ENCODE data around the gene EPB41.
A peak's percentile ranks its signal among the peaks of the same experiment; 100 is the strongest.
"Not testable (repeated sequence)": the region's sequence is repeated elsewhere in the genome, so short reads cannot be mapped to it uniquely, and the experiment has no call there.

Gene EPB41

DNA sequence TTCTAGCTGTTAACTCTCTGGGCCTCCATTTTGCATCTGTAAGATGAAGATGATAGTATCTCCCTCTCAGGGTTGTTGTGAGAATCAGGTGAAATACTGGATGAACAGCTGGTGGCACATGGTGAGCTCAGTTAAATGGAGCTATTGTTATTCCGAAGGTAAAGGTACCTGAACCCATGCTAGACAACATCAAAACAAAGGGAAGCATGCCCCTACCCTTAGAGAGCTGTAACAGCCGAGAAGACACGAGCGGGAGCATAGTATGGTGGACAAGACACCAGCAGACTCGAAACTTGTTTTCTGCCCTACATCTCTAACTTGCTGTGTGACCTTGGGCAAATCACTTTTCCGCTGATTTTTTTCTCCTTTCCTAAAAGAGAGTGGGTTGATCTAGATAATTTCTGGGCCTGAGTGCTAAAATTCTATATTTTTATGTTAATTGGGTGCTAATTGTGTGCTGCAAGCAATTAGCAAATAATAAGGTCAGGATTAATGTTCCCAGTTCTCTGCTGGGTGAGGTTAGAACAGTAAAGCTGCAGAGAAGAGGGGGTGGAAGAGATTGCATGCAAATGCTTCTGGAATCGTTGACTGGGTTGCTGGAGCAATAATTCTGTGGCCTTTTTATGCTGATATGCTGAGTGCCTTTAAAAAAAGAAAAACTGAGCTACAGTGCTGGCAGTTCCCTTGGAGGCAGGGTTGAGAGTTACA is 198.5 kb downstream of the EPB41 start:
- no peak for DNase-seq (ENCODE audit: low read depth)

DNA sequence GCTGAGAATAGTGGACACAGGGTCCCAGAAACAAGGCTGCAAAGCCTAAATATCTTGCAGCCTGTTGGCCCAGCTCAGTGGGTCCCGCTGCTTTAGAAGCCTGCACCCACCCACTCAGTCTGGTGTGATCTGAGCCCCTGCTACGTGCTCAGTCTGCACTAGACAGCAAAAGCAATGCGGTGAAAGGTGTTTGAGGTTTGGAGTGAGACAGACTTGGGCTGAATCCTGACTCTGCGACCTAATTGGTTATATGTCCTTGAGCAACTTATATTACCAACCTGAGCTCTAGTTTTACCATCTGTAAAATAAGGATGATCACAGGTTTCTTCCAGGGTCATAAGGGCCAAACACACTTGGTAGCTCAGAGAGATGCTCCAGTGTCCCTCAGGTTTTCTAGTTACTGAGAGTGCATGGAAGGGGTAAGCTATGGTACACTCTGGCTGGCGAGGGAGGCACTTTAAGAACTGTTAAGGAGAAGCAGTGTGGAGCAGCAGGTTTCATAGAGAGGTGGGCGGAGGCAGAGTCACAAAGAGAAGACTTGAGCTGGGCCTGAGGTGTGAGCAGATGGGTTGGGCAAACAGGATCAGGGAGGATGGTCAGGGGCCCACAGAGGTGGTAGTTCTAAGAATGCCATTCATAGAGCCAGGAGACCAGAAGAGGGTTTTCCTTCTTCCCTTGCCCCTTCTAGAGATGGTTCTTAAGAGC is 199.2 kb downstream of the EPB41 start:
- DNase-seq (ENCODE audit: low read depth): no peak

- DNase-seq (ENCODE audit: low read depth): no peak
Observed at GRCh38 chr1:29114654-29115053, 200.3 kb downstream of the EPB41 start.

DNA sequence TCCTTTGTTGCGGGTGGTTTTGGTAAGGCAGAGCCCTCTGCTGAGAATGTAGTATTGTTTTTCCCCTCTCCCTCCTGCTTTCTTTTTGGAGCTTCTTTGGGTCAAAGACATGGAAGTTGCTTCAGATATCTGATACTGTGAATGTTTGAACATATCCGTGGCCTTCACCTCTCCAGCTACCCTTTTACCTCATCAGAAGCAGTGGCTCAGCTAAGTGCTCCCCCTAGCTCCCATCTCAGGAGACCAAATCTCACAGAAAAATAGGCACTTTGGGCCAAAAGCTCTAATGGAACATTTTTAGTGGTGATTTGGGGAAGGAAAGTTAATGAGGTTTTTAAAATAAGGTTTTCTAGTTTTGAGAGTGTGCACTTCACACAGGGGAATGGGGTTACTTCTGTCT is 203.0 kb downstream of the EPB41 start:
- no peak for DNase-seq (ENCODE audit: low read depth)

DNA sequence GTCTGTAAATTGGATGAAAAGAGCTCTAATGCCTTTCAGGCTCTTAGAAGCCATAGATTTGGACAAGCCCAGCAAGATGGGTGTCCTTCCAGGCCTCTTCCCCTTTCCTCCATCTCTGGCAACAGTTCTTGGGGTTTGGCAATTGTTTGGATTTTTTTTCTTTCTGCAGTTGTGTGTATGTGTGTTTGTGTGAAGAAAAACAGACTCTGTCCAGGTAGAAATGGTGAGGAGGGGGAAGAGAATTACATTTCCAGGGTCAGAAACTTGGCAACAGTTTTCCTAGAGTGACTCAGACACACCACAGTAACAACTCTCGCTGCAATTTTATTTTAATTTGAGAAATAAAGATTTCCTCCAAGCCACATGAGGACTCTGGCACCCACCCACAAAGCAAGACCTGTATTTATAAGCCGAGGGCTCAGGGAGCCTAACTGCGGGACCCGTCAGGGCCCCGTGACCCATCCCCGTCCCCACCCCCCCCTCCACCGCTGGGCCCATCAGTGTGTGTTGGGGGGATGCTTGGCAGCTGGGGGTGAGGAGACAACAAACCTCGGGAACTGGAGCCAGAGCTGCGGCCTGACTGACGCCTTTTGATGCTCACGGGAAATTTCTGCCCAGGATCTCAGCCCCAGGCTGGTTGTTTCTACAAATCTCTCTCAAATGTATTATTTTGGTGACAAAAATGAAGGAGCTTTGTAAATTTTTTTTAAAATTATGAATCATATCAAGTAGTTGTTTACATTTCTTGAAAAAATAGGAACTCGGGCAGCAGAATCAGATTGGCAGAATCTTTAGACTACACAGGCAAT is 205.0 kb downstream of the EPB41 start:
- no peak for DNase-seq (ENCODE audit: low read depth)

DNA sequence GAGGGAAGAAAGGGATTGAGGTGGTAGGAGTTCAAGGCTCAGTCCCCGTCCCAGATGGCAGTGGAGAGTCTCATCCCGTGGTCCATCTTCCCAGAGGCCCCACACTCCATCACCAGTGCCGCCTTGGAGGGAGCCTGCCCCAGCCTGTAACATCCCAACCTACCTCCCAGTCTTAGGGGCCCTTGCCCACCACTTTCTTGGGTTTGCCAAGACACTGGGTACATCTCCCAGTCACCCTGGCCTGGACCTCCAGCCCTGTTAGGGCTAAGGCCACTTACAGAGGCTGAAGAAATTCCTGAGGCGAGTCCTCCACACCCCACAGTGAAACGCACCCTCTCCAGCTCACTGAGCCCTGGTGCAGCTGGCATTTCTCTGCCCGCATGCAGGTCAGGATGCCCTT is 206.0 kb downstream of the EPB41 start:
- no peak for DNase-seq (ENCODE audit: low read depth)

- DNase-seq (ENCODE audit: low read depth): peak; percentile 53
Observed at GRCh38 chr1:29120947-29121485, 206.6 kb downstream of the EPB41 start.

DNA sequence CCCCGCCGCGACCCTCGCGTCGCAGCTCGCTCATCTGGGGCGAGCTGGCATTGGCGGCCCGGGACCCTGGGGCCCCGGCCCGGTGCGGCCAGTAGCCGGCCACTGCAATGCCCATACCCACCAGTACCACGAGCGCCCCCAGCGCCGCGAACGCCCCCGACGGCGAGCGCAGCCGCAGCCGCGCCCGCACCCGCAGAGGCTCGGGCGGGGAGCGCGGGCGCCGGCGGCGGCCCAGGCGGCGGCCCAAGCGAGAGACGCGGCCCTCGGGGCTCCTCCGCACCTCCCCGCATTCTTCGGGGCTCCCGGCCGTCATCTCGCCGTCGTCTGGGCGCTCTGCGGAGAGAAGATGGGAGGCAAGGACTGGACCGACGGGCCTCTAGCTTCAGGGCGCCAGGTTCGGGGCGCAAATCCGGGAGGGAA is 207.2 kb downstream of the EPB41 start:
- no peak for DNase-seq (ENCODE audit: low read depth)

DNA sequence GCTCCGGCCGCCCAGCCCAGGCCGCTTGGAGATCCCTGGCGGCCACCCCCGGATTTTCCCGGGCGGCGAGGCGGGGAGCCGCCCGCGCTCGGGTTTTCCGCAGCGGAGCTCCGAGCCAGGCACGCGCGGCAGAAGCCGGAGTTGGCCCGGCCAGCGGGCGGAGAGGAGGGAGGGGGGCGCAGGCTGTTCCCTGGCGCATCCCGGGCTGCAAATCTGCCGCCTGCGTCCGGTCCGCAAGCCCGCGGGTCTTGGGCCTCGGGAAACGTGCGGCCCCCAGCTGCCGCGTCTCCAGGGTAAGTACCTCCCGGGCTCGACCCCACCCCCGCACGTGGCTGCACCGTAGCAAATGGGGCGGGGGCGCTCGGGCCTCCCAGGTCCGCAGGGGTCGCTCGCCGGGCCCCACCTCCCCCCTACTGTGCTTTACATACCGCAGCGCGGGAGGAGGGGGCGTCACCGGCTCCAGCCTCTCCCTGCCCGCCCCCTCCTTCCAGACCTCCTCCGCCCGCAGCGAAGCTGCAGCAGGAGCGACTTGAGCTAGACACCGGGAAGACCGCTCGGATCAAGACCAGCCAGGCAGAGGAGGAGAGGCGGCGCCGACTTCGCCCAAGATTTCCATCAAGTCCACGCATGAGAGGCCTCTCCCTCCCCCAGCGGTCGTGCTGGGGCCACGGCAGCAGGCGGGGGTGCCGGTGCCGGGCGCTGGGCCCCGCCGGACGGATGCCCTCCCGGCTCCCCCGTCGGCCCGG is 207.7 kb downstream of the EPB41 start:
- no peak for DNase-seq (ENCODE audit: low read depth)

DNA sequence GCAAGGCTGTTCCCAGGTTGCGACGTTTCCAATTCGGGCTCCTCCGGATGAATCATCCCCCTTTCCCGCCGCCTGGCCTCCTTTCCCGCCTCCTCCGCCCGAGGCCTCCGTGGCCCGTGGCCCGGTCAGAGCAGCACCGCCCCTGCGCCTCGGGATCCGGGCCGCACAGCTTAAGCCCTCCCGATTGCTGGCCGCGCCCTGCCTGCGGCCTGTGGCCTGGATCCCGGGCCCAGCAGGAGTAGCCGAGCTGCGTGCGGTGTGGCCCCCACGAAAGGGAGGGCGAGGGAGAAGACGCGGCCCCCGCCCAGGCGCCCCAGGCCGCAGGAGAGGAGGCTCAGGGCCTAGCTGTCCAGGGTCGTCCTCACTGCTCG is 208.3 kb downstream of the EPB41 start:
- DNase-seq (ENCODE audit: low read depth): no peak

DNA sequence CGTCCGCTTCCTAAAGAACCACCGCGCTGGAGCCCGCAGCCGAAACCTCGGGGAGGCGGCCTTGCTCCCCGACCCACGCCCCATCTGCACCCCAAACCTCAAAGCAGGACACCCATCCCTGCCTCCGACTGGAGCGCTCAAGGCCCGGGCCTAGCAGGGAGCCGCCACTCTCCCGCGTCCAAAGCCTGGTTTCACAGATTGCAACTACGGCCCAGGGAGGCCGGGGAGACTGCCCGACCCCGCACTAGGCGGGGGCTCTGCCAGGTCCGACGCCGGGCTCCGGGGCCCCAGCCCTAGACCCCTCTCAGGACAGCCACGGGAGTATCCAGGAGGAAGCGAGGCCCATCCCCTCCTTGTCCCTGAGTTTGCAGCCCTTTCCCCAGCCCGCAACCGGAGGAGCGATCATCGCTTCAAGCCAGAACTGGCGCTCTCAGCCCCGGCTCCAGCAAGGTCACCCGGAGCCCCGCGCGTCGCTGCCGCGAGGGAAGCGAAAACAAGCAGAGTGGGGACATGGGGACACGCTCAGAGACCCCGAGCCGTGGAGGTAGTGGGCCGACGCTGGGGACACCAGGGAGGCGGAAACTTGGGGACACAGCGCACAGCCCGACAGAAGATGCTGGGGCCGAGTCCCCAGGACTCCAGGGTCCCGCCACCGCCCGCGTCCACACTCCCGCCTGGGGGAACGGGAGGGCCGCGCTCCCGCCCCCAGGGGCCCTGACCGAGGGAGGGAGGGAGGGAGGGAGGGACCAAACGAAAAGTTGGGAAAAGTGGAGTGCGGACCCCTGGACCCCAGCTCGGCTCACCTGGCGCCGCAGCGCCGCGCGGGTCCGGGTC is 208.9 kb downstream of the EPB41 start:
- DNase-seq (ENCODE audit: low read depth): no peak

GRCh38 chr1:29123887-29124365 is 209.6 kb downstream of the EPB41 start, which contains the start of gene TMEM200B:
TMEM200B (minus strand) TSS chr1:29123903; CDS start chr1:29121828, 2,075 bp downstream.
- no peak for DNase-seq (ENCODE audit: low read depth)

DNA sequence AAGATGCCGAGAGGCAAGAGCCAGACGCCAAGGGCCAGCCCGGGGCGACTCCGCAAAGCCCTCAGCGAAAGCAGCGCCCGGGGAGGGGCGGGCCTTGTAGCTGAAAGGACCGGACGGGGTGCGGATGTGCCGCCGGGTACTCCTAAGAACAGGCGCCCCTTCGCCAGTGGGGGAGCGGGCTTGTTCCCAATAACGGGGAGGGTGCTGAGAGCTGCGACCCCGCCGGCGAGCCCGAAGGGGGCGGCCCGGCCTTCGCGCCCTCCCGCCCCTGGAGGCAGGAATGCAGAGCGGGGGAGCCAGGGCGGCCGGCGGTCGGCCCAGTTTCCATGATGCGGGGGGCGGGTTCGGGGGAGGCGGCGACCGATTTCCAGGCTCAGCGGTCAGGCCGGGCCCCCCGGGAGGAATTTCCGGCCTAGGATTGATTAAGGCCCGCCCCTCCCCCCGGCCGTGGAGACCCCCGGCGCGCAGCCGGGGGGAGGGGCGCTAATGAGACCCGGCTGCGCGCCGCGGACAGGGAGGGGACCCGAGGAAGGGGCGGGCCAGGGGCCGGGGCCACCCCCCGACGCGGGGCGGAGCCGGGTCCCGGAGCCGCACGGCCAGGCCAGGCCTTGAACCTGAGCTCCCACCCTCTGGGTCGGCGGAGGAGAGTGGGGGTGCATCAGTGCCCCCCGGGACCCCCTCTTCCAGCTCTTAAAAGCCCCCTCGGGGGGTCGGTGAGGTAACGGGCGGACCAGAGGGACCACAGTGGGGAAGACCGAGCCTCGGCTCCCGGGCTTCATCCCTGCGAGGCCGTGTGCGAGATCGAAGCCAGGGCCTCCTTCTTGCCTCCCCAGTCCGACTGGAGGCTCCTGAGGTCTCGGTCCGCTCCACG is 210.2 kb downstream of the EPB41 start:
- DNase-seq (ENCODE audit: low read depth): peak; percentile 35

DNA sequence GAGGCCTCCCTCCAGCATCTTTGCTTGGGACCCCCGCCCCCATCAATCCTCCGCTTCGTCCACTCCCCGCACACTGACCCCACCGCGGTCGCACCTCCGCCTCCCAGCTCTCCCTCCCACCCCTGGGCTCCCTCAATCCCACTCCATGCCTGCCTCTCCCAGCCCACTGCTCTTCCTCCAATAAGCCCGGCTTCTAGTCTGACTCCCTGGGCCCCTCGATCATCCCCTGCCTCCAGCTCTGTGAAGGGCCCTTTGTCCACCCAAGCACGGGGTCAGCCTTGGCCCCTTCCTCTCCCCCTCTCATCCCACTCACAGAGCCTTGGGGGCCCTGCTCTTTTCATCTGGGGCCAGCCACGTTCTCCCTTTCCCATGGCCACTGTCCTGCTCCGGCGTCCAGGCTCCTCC is 210.9 kb downstream of the EPB41 start:
- no peak for DNase-seq (ENCODE audit: low read depth)

- no peak for DNase-seq (ENCODE audit: low read depth)
Observed at GRCh38 chr1:29125788-29126187, 211.4 kb downstream of the EPB41 start.

- DNase-seq (ENCODE audit: low read depth): no peak
Observed at GRCh38 chr1:29126198-29126597, 211.8 kb downstream of the EPB41 start.

- no peak for DNase-seq (ENCODE audit: low read depth)
Observed at GRCh38 chr1:29128739-29129138, 214.4 kb downstream of the EPB41 start.

GRCh38 chr1:29129916-29130315 is 215.5 kb downstream of the EPB41 start:
- no peak for DNase-seq (ENCODE audit: low read depth)

DNA sequence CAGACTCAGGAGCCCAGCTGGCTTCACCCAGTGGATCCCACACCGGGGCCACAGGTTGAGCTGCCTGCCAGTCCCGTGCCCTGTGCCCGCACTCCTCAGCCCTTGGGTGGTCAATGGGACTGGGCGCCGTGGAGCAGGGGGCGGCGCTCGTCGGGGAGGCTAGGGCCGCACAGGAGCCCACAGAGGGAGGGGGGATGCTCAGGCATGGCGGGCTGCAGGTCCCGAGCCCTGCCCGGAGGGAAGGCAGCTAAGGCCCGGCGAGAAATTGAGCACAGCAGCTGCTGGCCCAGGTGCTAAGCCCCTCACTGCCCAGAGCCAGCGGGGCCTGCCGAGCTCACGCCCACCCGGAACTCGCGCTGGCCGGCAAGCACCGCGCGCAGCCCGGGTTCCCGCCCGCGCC is 216.7 kb downstream of the EPB41 start:
- not testable (repeated sequence) for DNase-seq (ENCODE audit: low read depth)

All from activated T-cell treated with anti-CD3 and anti-CD28 coated beads for 1 hour (primary cell).